SW480 (cell line): Measurements from ENCODE around the gene ABCA4.
A peak's percentile ranks its signal among the peaks of the same experiment; 100 is the strongest.
"Not testable (repeated sequence)": the region's sequence is repeated elsewhere in the genome, so short reads cannot be mapped to it uniquely, and the experiment has no call there.

Experiments used
- DNase-seq: peaks from one replicate; pipeline ENCODE4 v3.0.0-alpha.2; 2016; ENCODE audit warnings: low spot score

The ABCA4 gene

GRCh38 chr1:94120991-94121390, at the start of gene ABCA4:
Gene ABCA4 (minus strand): TSS chr1:94121148. CDS start chr1:94121045, 103 bp downstream.
- no peak for DNase-seq

GRCh38 chr1:94169126-94169525, 48.2 kb upstream of the ABCA4 start:
- no peak for DNase-seq

GRCh38 chr1:94165843-94166242, 44.9 kb upstream of the ABCA4 start:
- DNase-seq: no peak

GRCh38 chr1:94164885-94165284, 43.9 kb upstream of the ABCA4 start:
- not testable (repeated sequence) for DNase-seq

GRCh38 chr1:94164121-94164520, 43.2 kb upstream of the ABCA4 start:
- not testable (repeated sequence) for DNase-seq

- DNase-seq: peak; percentile 7
Observed at GRCh38 chr1:94163249-94163648, 42.3 kb upstream of the ABCA4 start.

- DNase-seq: peak; percentile 13
Observed at GRCh38 chr1:94160811-94161210, 39.9 kb upstream of the ABCA4 start.

- no peak for DNase-seq
Observed at GRCh38 chr1:94156096-94156625, 35.2 kb upstream of the ABCA4 start.

- no peak for DNase-seq
Observed at GRCh38 chr1:94154989-94155388, 34.0 kb upstream of the ABCA4 start.

- DNase-seq: no peak
Observed at GRCh38 chr1:94153133-94153532, 32.2 kb upstream of the ABCA4 start.

- DNase-seq: not testable (repeated sequence)
Observed at GRCh38 chr1:94149166-94149565, 28.2 kb upstream of the ABCA4 start.

- no peak for DNase-seq
Observed at GRCh38 chr1:94146273-94146672, 25.3 kb upstream of the ABCA4 start.

GRCh38 chr1:94144836-94145235, 23.9 kb upstream of the ABCA4 start:
- no peak for DNase-seq

GRCh38 chr1:94143809-94144176, 22.8 kb upstream of the ABCA4 start:
- no peak for DNase-seq

GRCh38 chr1:94143173-94143808, 22.3 kb upstream of the ABCA4 start:
- DNase-seq: no peak

- DNase-seq: no peak
Observed at GRCh38 chr1:94142583-94142982, 21.6 kb upstream of the ABCA4 start.

- no peak for DNase-seq
Observed at GRCh38 chr1:94142022-94142421, 21.1 kb upstream of the ABCA4 start.

- DNase-seq: no peak
Observed at GRCh38 chr1:94132111-94132510, 11.2 kb upstream of the ABCA4 start.

- DNase-seq: no peak
Observed at GRCh38 chr1:94130851-94131595, 10.1 kb upstream of the ABCA4 start.

- no peak for DNase-seq
Observed at GRCh38 chr1:94126651-94127050, 5.7 kb upstream of the ABCA4 start.

- peak; percentile 61 for DNase-seq
Observed at GRCh38 chr1:94125551-94126514, 4.9 kb upstream of the ABCA4 start.

- DNase-seq: no peak
Observed at GRCh38 chr1:94124538-94124937, 3.6 kb upstream of the ABCA4 start.
